Measurements from ENCODE around the gene CRELD2. TPM values are rescaled to one million over a fixed set of nuclear protein-coding genes. Genes with fewer than 3 reads are reported as not detected.

CRELD2 gene
- total and polyA plus RNA-seq, 2 donors from 2014 or later: 37.3 to 54.0 TPM

GRCh38 chr22:49947296-49947622 lies 28.8 kb downstream of the CRELD2 start:
- TF ChIP-seq CTCF (IDR thresholded peaks at IDR 0.05; ENCODE audit: borderline replicate concordance, extremely low read depth, insufficient read depth): no peak
- no peak for DNase-seq
- intact Hi-C loops (cut with DNase I): no loop called here

GRCh38 chr22:49948116-49948957 lies 29.9 kb downstream of the CRELD2 start:
- TF ChIP-seq CTCF (IDR thresholded peaks at IDR 0.05; ENCODE audit: borderline replicate concordance, extremely low read depth, insufficient read depth): no peak

More at GRCh38 chr22:49947296-49947622, 28.8 kb downstream of the CRELD2 start:
- no peaks in the 10 kb centered on the region for H3K36me3 ChIP-seq (ENCODE audit: control insufficient read depth in 2 of 3, insufficient read depth in 3 of 3, low read length in 3 of 3)
- no peak overlapping the region for H3K4me3 ChIP-seq (ENCODE audit: low read length in 3 of 3)
- peaks cover 0 to 26% (median 7%) of the 10 kb centered on the region in 3 donors for H3K4me1 ChIP-seq (ENCODE audit: control insufficient read depth in 2 of 3, insufficient read depth in 2 of 3, low read depth in 1 of 3, low read length in 3 of 3)
- H3K9me3 ChIP-seq (ENCODE audit: control insufficient read depth in 2 of 3, insufficient read depth in 1 of 3, low read length in 3 of 3): no peaks in the 10 kb centered on the region
- H3K27me3 ChIP-seq (ENCODE audit: control insufficient read depth, insufficient read depth, low read length): no peaks in the 10 kb centered on the region
- no peak overlapping the region for H3K9ac ChIP-seq (ENCODE audit: low read length in 3 of 3)
- no peak for FAIRE-seq
- no peak overlapping the region for H3K27ac ChIP-seq (ENCODE audit: low read depth in 2 of 2, low read length in 2 of 2)

GRCh38 chr22:49948958-49949913 lies 30.8 kb downstream of the CRELD2 start:
- peaks cover 0 to 46% (median 25%) of the 10 kb centered on the region in 3 donors for H3K4me1 ChIP-seq (ENCODE audit: control insufficient read depth in 2 of 3, insufficient read depth in 2 of 3, low read depth in 1 of 3, low read length in 3 of 3)
- DNase-seq: peak in 1 of 5 donors; percentile 97

More at GRCh38 chr22:49948116-49948957, 29.9 kb downstream of the CRELD2 start:
- peak overlapping the region; percentile 76 to 81 for H3K27ac ChIP-seq (ENCODE audit: low read depth in 2 of 2, low read length in 2 of 2)
- no peaks in the 10 kb centered on the region for H3K27me3 ChIP-seq (ENCODE audit: control insufficient read depth, insufficient read depth, low read length)
- intact Hi-C loops (cut with DNase I): no loop called here
- FAIRE-seq: no peak
- no peak overlapping the region for H3K4me3 ChIP-seq (ENCODE audit: low read length in 3 of 3)
- H3K36me3 ChIP-seq (ENCODE audit: control insufficient read depth in 2 of 3, insufficient read depth in 3 of 3, low read length in 3 of 3): no peaks in the 10 kb centered on the region
- no peaks in the 10 kb centered on the region for H3K9me3 ChIP-seq (ENCODE audit: control insufficient read depth in 2 of 3, insufficient read depth in 1 of 3, low read length in 3 of 3)
- DNase-seq: no peak
- peak overlapping the region in 1 of 3 donors; percentile 34 for H3K9ac ChIP-seq (ENCODE audit: low read length in 3 of 3)
- H3K4me1 ChIP-seq (ENCODE audit: control insufficient read depth in 2 of 3, insufficient read depth in 2 of 3, low read depth in 1 of 3, low read length in 3 of 3): peaks cover 0 to 37% (median 18%) of the 10 kb centered on the region in 3 donors

More at GRCh38 chr22:49948958-49949913, 30.8 kb downstream of the CRELD2 start:
- no peaks in the 10 kb centered on the region for H3K27me3 ChIP-seq (ENCODE audit: control insufficient read depth, insufficient read depth, low read length)
- H3K27ac ChIP-seq (ENCODE audit: low read depth in 2 of 2, low read length in 2 of 2): peak overlapping the region; percentile 76 to 81
- H3K9me3 ChIP-seq (ENCODE audit: control insufficient read depth in 2 of 3, insufficient read depth in 1 of 3, low read length in 3 of 3): no peaks in the 10 kb centered on the region
- peak overlapping the region in 1 of 3 donors; percentile 34 for H3K9ac ChIP-seq (ENCODE audit: low read length in 3 of 3)
- no peak for FAIRE-seq
- TF ChIP-seq CTCF (IDR thresholded peaks at IDR 0.05; ENCODE audit: borderline replicate concordance, extremely low read depth, insufficient read depth): no peak
- no peaks in the 10 kb centered on the region for H3K36me3 ChIP-seq (ENCODE audit: control insufficient read depth in 2 of 3, insufficient read depth in 3 of 3, low read length in 3 of 3)
- intact Hi-C loops (cut with DNase I): no loop called here
- no peak overlapping the region for H3K4me3 ChIP-seq (ENCODE audit: low read length in 3 of 3)

All from kidney (tissue), 14 donors.